Measurements from ENCODE around the gene EPHB2. TPM values are rescaled to one million over a fixed set of nuclear protein-coding genes. Genes with fewer than 3 reads are reported as not detected.

The EPHB2 gene
- total and polyA plus RNA-seq, 3 experiments from 2014 or later, result 0.22 to 0.33 TPM; not detected in 1

GRCh38 chr1:22733643-22734042, 23.0 kb downstream of the EPHB2 start:
- ChIA-PET POLR2A (no interaction called here), CTCF (no interaction called here)
- no peaks in the 10 kb centered on the region for H3K27me3 ChIP-seq (ENCODE audit: insufficient read depth, low read length, poor library complexity, severe bottlenecking)
- Mint-ChIP-seq H3K36me3 (no peaks in the 10 kb centered on the region), H3K4me3 (no peak overlapping the region), H3K4me1 (no peaks in the 10 kb centered on the region), H3K9me3 (no peaks in the 10 kb centered on the region), H3K27ac (no peak overlapping the region), H3K27me3 (peaks cover 0 to 2% of the 10 kb centered on the region in 2 donors)
- H3K4me3 ChIP-seq (ENCODE audit: low read length), result no peak overlapping the region
- H3K9me3 ChIP-seq (ENCODE audit: low read length), result no peaks in the 10 kb centered on the region
- H3K27ac ChIP-seq (ENCODE audit: low read depth, low read length), result no peak overlapping the region
- H3K36me3 ChIP-seq (ENCODE audit: insufficient read depth, low read length), result no peaks in the 10 kb centered on the region
- no peaks in the 10 kb centered on the region for H3K4me1 ChIP-seq (ENCODE audit: insufficient read depth, low read length)
- no peak for DNase-seq

- no peaks in the 10 kb centered on the region for H3K4me1 ChIP-seq (ENCODE audit: insufficient read depth, low read length)
- CTCF ChIA-PET, result no interaction called here
- no peaks in the 10 kb centered on the region for H3K9me3 ChIP-seq (ENCODE audit: low read length)
- Mint-ChIP-seq H3K4me3 (no peak overlapping the region), H3K27ac (no peak overlapping the region), H3K9me3 (no peaks in the 10 kb centered on the region), H3K4me1 (no peaks in the 10 kb centered on the region), H3K27me3 (peaks cover 13% of the 10 kb centered on the region in 2 donors), H3K36me3 (no peaks in the 10 kb centered on the region)
- H3K36me3 ChIP-seq (ENCODE audit: insufficient read depth, low read length), result no peaks in the 10 kb centered on the region
- no peaks in the 10 kb centered on the region for H3K27me3 ChIP-seq (ENCODE audit: insufficient read depth, low read length, poor library complexity, severe bottlenecking)
- POLR2A ChIA-PET, result no interaction called here
- DNase-seq, result no peak
- no peak overlapping the region for H3K4me3 ChIP-seq (ENCODE audit: low read length)
- no peak overlapping the region for H3K27ac ChIP-seq (ENCODE audit: low read depth, low read length)
These were observed 26.0 kb downstream of the EPHB2 start for GRCh38 chr1:22736501-22737080.

GRCh38 chr1:22737374-22738068, 26.9 kb downstream of the EPHB2 start:
- no peak overlapping the region for H3K27ac ChIP-seq (ENCODE audit: low read depth, low read length)
- H3K27me3 Mint-ChIP-seq, result peaks cover 17 to 22% of the 10 kb centered on the region in 2 donors
- no peaks in the 10 kb centered on the region for H3K4me1 Mint-ChIP-seq
- no peak overlapping the region for H3K27ac Mint-ChIP-seq
- ChIA-PET POLR2A (no interaction called here), CTCF (no interaction called here)
- H3K9me3 Mint-ChIP-seq, result no peaks in the 10 kb centered on the region
- no peak for DNase-seq
- no peaks in the 10 kb centered on the region for H3K9me3 ChIP-seq (ENCODE audit: low read length)
- no peak overlapping the region for H3K4me3 ChIP-seq (ENCODE audit: low read length)
- H3K4me3 Mint-ChIP-seq, result no peak overlapping the region
- no peaks in the 10 kb centered on the region for H3K36me3 Mint-ChIP-seq
- H3K36me3 ChIP-seq (ENCODE audit: insufficient read depth, low read length), result no peaks in the 10 kb centered on the region
- H3K27me3 ChIP-seq (ENCODE audit: insufficient read depth, low read length, poor library complexity, severe bottlenecking), result no peaks in the 10 kb centered on the region
- H3K4me1 ChIP-seq (ENCODE audit: insufficient read depth, low read length), result no peaks in the 10 kb centered on the region

GRCh38 chr1:22738069-22738435, 27.4 kb downstream of the EPHB2 start:
- Histone ChIP-seq H3K4me3 (ENCODE audit: low read length) (no peak overlapping the region), H3K4me1 (ENCODE audit: insufficient read depth, low read length) (no peaks in the 10 kb centered on the region), H3K27me3 (ENCODE audit: insufficient read depth, low read length, poor library complexity, severe bottlenecking) (no peaks in the 10 kb centered on the region), H3K36me3 (ENCODE audit: insufficient read depth, low read length) (no peaks in the 10 kb centered on the region), H3K9me3 (ENCODE audit: low read length) (no peaks in the 10 kb centered on the region), H3K27ac (ENCODE audit: low read depth, low read length) (no peak overlapping the region)
- Mint-ChIP-seq H3K27ac (peak overlapping the region in 1 of 8 donors; percentile 44), H3K4me1 (no peaks in the 10 kb centered on the region), H3K9me3 (no peaks in the 10 kb centered on the region), H3K36me3 (no peaks in the 10 kb centered on the region), H3K4me3 (no peak overlapping the region), H3K27me3 (peaks cover 17 to 22% of the 10 kb centered on the region in 2 donors)
- CTCF ChIA-PET, result no interaction called here
- POLR2A ChIA-PET, result no interaction called here
- no peak for DNase-seq

GRCh38 chr1:22738522-22738921, 27.9 kb downstream of the EPHB2 start:
- Mint-ChIP-seq H3K27me3 (peaks cover 17 to 22% of the 10 kb centered on the region in 2 donors), H3K4me1 (no peaks in the 10 kb centered on the region), H3K27ac (no peak overlapping the region), H3K36me3 (no peaks in the 10 kb centered on the region), H3K4me3 (no peak overlapping the region), H3K9me3 (no peaks in the 10 kb centered on the region)
- Histone ChIP-seq H3K27ac (ENCODE audit: low read depth, low read length) (no peak overlapping the region), H3K27me3 (ENCODE audit: insufficient read depth, low read length, poor library complexity, severe bottlenecking) (no peaks in the 10 kb centered on the region), H3K4me3 (ENCODE audit: low read length) (no peak overlapping the region), H3K4me1 (ENCODE audit: insufficient read depth, low read length) (no peaks in the 10 kb centered on the region), H3K36me3 (ENCODE audit: insufficient read depth, low read length) (no peaks in the 10 kb centered on the region), H3K9me3 (ENCODE audit: low read length) (no peaks in the 10 kb centered on the region)
- ChIA-PET CTCF (no interaction called here), POLR2A (no interaction called here)
- no peak for DNase-seq

GRCh38 chr1:22739648-22740385, 29.2 kb downstream of the EPHB2 start:
- CTCF ChIA-PET, result no interaction called here
- H3K4me1 Mint-ChIP-seq, result no peaks in the 10 kb centered on the region
- Histone ChIP-seq H3K9me3 (ENCODE audit: low read length) (no peaks in the 10 kb centered on the region), H3K4me3 (ENCODE audit: low read length) (no peak overlapping the region), H3K27ac (ENCODE audit: low read depth, low read length) (no peak overlapping the region), H3K27me3 (ENCODE audit: insufficient read depth, low read length, poor library complexity, severe bottlenecking) (no peaks in the 10 kb centered on the region), H3K36me3 (ENCODE audit: insufficient read depth, low read length) (no peaks in the 10 kb centered on the region), H3K4me1 (ENCODE audit: insufficient read depth, low read length) (no peaks in the 10 kb centered on the region)
- no peaks in the 10 kb centered on the region for H3K9me3 Mint-ChIP-seq
- DNase-seq, result no peak
- POLR2A ChIA-PET, result no interaction called here
- no peaks in the 10 kb centered on the region for H3K36me3 Mint-ChIP-seq
- no peak overlapping the region for H3K4me3 Mint-ChIP-seq
- H3K27ac Mint-ChIP-seq, result peak overlapping the region in 2 of 8 donors; percentile 34 to 55
- peaks cover 18 to 28% of the 10 kb centered on the region in 2 donors for H3K27me3 Mint-ChIP-seq

- Histone ChIP-seq H3K4me1 (ENCODE audit: insufficient read depth, low read length) (no peaks in the 10 kb centered on the region), H3K27ac (ENCODE audit: low read depth, low read length) (no peak overlapping the region), H3K36me3 (ENCODE audit: insufficient read depth, low read length) (no peaks in the 10 kb centered on the region), H3K9me3 (ENCODE audit: low read length) (no peaks in the 10 kb centered on the region), H3K27me3 (ENCODE audit: insufficient read depth, low read length, poor library complexity, severe bottlenecking) (no peaks in the 10 kb centered on the region), H3K4me3 (ENCODE audit: low read length) (no peak overlapping the region)
- H3K4me1 Mint-ChIP-seq, result no peaks in the 10 kb centered on the region
- POLR2A ChIA-PET, result no interaction called here
- peaks cover 18 to 28% of the 10 kb centered on the region in 2 donors for H3K27me3 Mint-ChIP-seq
- no peaks in the 10 kb centered on the region for H3K36me3 Mint-ChIP-seq
- H3K9me3 Mint-ChIP-seq, result no peaks in the 10 kb centered on the region
- no peak overlapping the region for H3K4me3 Mint-ChIP-seq
- no peak for DNase-seq
- CTCF ChIA-PET, result no interaction called here
- H3K27ac Mint-ChIP-seq, result no peak overlapping the region
These were observed 30.5 kb downstream of the EPHB2 start for GRCh38 chr1:22741118-22741517.

- no peaks in the 10 kb centered on the region for H3K36me3 Mint-ChIP-seq
- POLR2A ChIA-PET, result no interaction called here
- no peaks in the 10 kb centered on the region for H3K27me3 ChIP-seq (ENCODE audit: insufficient read depth, low read length, poor library complexity, severe bottlenecking)
These were observed 35.3 kb downstream of the EPHB2 start for GRCh38 chr1:22745669-22746585.

More at GRCh38 chr1:22745669-22746585, 35.3 kb downstream of the EPHB2 start:
- Mint-ChIP-seq H3K4me3 (no peak overlapping the region), H3K27me3 (peaks cover 9 to 22% of the 10 kb centered on the region in 2 donors), H3K9me3 (no peaks in the 10 kb centered on the region), H3K27ac (no peak overlapping the region), H3K4me1 (no peaks in the 10 kb centered on the region)
- CTCF ChIA-PET, result no interaction called here
- no peak for DNase-seq
- no peaks in the 10 kb centered on the region for H3K36me3 ChIP-seq (ENCODE audit: insufficient read depth, low read length)
- H3K27ac ChIP-seq (ENCODE audit: low read depth, low read length), result no peak overlapping the region
- no peak overlapping the region for H3K4me3 ChIP-seq (ENCODE audit: low read length)
- no peaks in the 10 kb centered on the region for H3K9me3 ChIP-seq (ENCODE audit: low read length)
- H3K4me1 ChIP-seq (ENCODE audit: insufficient read depth, low read length), result no peaks in the 10 kb centered on the region
